Thyroid gland (tissue), 4 donors: ENCODE data around the gene RPL27A. TPM values are rescaled to one million over a fixed set of nuclear protein-coding genes. Genes with fewer than 3 reads are reported as not detected.

Experiments used
- DNase-seq, 2 donors: peaks; one replicate each; pipeline ENCODE4 v3.0.0-alpha.2; 2019
- H3K27ac ChIP-seq, 3 donors: fragments of 200-600 bp; sonication (generic); 1 replicate in 2 of 3; 2 replicates in 1 of 3; pipeline ENCODE4 v1.5.1; 2016 to 2019; ENCODE audit warnings: mild to moderate bottlenecking in 1 of 3, moderate library complexity in 1 of 3
- H3K27me3 ChIP-seq: fragments of 200-600 bp; sonication (generic); one replicate; pipeline ENCODE4 v1.5.1; 2019
- H3K36me3 ChIP-seq, 2 donors: fragments of 200-600 bp; sonication (generic); one replicate each; pipeline ENCODE4 v1.5.1; 2016 to 2019
- H3K4me1 ChIP-seq, 2 donors: fragments of 200-600 bp; sonication (generic); one replicate each; pipeline ENCODE4 v1.5.1; 2017 to 2019
- H3K4me3 ChIP-seq, 3 donors: fragments of 200-600 bp; sonication (generic); replicated peaks in 1 of 3; 1 replicate in 2 of 3; 2 replicates in 1 of 3; pipeline ENCODE4 v1.5.1; 2016; ENCODE audit warnings: mild to moderate bottlenecking in 1 of 3
- H3K9me3 ChIP-seq: fragments of 200-600 bp; sonication (generic); one replicate; pipeline ENCODE4 v1.5.1; 2017
- CTCF ChIP-seq, 6 experiments: fragments of 200-600 bp in 3 of 6; fragments of 450-650 bp in 3 of 6; sonication (generic) in 3 of 6; IDR thresholded peaks; one replicate each; pipeline ENCODE4 v1.5.1; 2016 to 2019; ENCODE audit warnings: antibody characterized with exemption in 6 of 6, mild to moderate bottlenecking in 2 of 6, inconsistent platforms in 1 of 6, moderate library complexity in 1 of 6
- POLR2A ChIP-seq, 2 donors: fragments of 450-650 bp; IDR thresholded peaks; one replicate each; pipeline ENCODE4 v1.6.1; 2017; ENCODE audit warnings: antibody characterized with exemption in 2 of 2, mild to moderate bottlenecking in 2 of 2, moderate library complexity in 1 of 2
- WGBS, 2 donors: methylation state at CpG; one replicate each; pipeline ENCODE4 v1.1.5; 2017; 5-methylcytosine and 5-hydroxymethylcytosine counted together
- intact Hi-C: fragments of 100-400 bp; cut with DNase I; formaldehyde crosslinking; loops from one replicate; pipeline ENCODE4 v1.15.1; 2023
- total RNA-seq, 4 donors: library from RNA; depleted of rRNA; stranded (reverse); fragments of >200 nt; gene quantifications; one replicate each; pipeline ENCODE4 v1.2.3, GENCODE V29; 2016

The RPL27A gene
- total RNA-seq, 4 donors from 2014 or later, result 1,071 to 3,396 (median 1,647) TPM

GRCh38 chr11:8714622-8715225 lies 32.1 kb downstream of the RPL27A start:
- no peak overlapping the region for H3K4me3 ChIP-seq
- no peak for DNase-seq
- TF ChIP-seq POLR2A (IDR thresholded peaks at IDR 0.05) (no peak), CTCF (IDR thresholded peaks at IDR 0.05) (no peak)
- H3K27me3 ChIP-seq, result no peaks in the 10 kb centered on the region
- H3K4me1 ChIP-seq, result peaks cover 34 to 56% of the 10 kb centered on the region in 2 donors
- H3K27ac ChIP-seq, result peak overlapping the region in 2 of 3 donors; percentile 62 to 88
- no peaks in the 10 kb centered on the region for H3K9me3 ChIP-seq
- 53 to 73% methylated on average over 4 of the region's 4 CpGs for WGBS, 2 donors
- peaks cover 0 to 8% of the 10 kb centered on the region in 2 donors for H3K36me3 ChIP-seq
- intact Hi-C loops, result no loop called here

GRCh38 chr11:8715501-8715900 lies 32.9 kb downstream of the RPL27A start:
- peaks cover 40 to 60% of the 10 kb centered on the region in 2 donors for H3K4me1 ChIP-seq
- no peaks in the 10 kb centered on the region for H3K27me3 ChIP-seq
- intact Hi-C loops, result no loop called here
- DNase-seq, result no peak
- WGBS, 2 donors, result 66 to 70% methylated on average over 11 to 15 of the region's 15 CpGs
- H3K4me3 ChIP-seq, result no peak overlapping the region
- H3K36me3 ChIP-seq, result peaks cover 0 to 8% of the 10 kb centered on the region in 2 donors
- TF ChIP-seq CTCF (IDR thresholded peaks at IDR 0.05), result no peak
- no peak for TF ChIP-seq POLR2A (IDR thresholded peaks at IDR 0.05)
- H3K27ac ChIP-seq, result peak overlapping the region; percentile 28 to 88 (median 62)
- no peaks in the 10 kb centered on the region for H3K9me3 ChIP-seq

GRCh38 chr11:8717544-8717875 lies 34.9 kb downstream of the RPL27A start:
- H3K9me3 ChIP-seq, result no peaks in the 10 kb centered on the region
- peak overlapping the region; percentile 77 to 92 (median 88) for H3K27ac ChIP-seq
- no peak for TF ChIP-seq POLR2A (IDR thresholded peaks at IDR 0.05)
- no peak for TF ChIP-seq CTCF (IDR thresholded peaks at IDR 0.05)
- peak in 1 of 2 donors; percentile 47 for DNase-seq
- H3K27me3 ChIP-seq, result no peaks in the 10 kb centered on the region
- no peaks in the 10 kb centered on the region for H3K36me3 ChIP-seq
- 57 to 59% methylated on average over 9 of the region's 9 CpGs for WGBS, 2 donors
- no peak overlapping the region for H3K4me3 ChIP-seq
- intact Hi-C loops, result no loop called here
- H3K4me1 ChIP-seq, result peaks cover 61 to 80% of the 10 kb centered on the region in 2 donors

- intact Hi-C loops, result no loop called here
- H3K4me3 ChIP-seq, result no peak overlapping the region
- peaks cover 66 to 86% of the 10 kb centered on the region in 2 donors for H3K4me1 ChIP-seq
- WGBS, 2 donors, result 14 to 18% methylated on average over 11 of the region's 11 CpGs
- no peaks in the 10 kb centered on the region for H3K27me3 ChIP-seq
- H3K9me3 ChIP-seq, result no peaks in the 10 kb centered on the region
- no peak for TF ChIP-seq POLR2A (IDR thresholded peaks at IDR 0.05)
- TF ChIP-seq CTCF (IDR thresholded peaks at IDR 0.05), result no peak
- peak; percentile 84 to 88 for DNase-seq
- no peaks in the 10 kb centered on the region for H3K36me3 ChIP-seq
- peak overlapping the region; percentile 88 to 96 (median 92) for H3K27ac ChIP-seq
Observed at GRCh38 chr11:8717876-8718753, 35.5 kb downstream of the RPL27A start.

GRCh38 chr11:8719211-8719649 lies 36.6 kb downstream of the RPL27A start:
- 36 to 58% methylated on average over 4 of the region's 4 CpGs for WGBS, 2 donors
- Histone ChIP-seq H3K4me3 (no peak overlapping the region), H3K4me1 (peaks cover 66 to 89% of the 10 kb centered on the region in 2 donors), H3K27ac (peak overlapping the region; percentile 88 to 96 (median 92)), H3K27me3 (no peaks in the 10 kb centered on the region), H3K36me3 (no peaks in the 10 kb centered on the region), H3K9me3 (no peaks in the 10 kb centered on the region)
- intact Hi-C loops, result no loop called here
- DNase-seq, result peak in 1 of 2 donors; percentile 18
- TF ChIP-seq CTCF (IDR thresholded peaks at IDR 0.05) (no peak), POLR2A (IDR thresholded peaks at IDR 0.05) (no peak)
